ENCODE measurements around the gene ASB2.

DNA sequence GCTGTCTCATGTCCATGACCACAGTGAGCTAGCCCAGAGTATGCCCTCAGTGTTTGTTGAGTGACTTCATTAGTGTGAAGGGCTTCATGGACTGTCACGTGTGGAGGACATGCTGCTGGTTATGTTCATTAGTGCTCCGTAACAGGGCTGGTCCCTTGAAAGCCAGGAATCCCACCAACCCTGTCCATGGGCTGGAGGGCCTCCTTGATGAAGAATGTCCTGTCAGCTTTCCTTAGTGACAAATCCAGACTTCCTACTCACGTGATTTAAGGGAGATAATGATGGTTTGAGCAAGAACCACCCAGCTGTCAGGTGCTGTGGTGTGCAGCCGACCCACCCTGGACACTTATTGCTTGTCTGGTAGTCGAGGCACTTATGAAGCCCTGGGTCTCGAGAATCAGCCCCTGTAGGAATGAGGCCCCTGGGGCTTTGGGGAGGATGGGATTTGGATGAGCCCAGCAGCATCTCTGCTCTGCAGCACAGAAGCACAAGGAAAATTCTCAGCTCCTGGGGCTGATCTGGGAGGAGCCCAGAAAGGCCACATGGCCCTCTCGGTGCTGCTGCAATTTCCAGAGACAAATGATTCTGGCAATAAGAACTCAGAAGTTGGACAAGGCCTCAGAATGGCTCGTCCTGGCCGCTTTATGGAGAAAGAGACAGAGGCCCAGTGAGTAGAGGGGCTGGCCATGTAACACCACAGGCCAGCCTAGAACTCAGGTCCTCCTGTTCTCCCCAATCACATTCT, 86.5 kb downstream of the ASB2 start:
- TF ChIP-seq YY1 (IDR thresholded peaks at IDR 0.05; ENCODE audit: insufficient read depth, insufficient read length), result no peak
- no peak for TF ChIP-seq ZNF274 (IDR thresholded peaks at IDR 0.05; ENCODE audit: low read depth, low read length)
- no peak for TF ChIP-seq SUZ12 (IDR thresholded peaks at IDR 0.05; ENCODE audit: extremely low read depth, insufficient read depth, insufficient read length)

All from NT2/D1 (cell line).